Measurements from ENCODE around the gene EMILIN2.

DNA sequence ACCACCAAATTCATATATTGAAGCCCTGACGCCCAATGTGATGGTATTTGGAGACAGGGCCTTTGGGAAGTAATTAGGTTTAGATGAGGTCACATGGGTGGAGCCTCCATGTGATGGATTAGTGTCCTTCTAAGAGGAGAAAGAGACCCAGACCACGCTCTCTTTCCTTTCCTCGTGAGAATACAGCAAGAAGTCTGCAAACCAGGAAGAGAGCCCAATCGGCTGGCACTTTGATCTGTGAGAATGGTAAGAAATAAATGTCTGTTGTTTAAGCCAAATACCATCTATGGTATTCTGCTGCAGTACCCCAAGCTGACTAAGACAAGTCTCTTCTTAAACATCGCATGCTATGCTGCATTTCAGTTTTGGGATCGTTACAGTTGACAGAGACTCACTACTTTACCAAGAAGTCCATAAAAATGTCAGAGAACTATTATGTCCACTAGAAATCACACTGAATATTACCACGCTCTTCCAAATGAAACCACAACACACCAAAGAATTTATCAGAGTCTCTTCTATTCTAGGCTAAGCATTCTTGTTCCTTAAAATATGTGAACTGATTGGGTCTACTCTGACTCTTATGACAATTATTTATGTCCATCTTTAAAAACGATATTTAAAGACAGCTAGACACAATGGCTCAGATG lies 117.7 kb downstream of the EMILIN2 start:
- TF ChIP-seq, protein P1, sequence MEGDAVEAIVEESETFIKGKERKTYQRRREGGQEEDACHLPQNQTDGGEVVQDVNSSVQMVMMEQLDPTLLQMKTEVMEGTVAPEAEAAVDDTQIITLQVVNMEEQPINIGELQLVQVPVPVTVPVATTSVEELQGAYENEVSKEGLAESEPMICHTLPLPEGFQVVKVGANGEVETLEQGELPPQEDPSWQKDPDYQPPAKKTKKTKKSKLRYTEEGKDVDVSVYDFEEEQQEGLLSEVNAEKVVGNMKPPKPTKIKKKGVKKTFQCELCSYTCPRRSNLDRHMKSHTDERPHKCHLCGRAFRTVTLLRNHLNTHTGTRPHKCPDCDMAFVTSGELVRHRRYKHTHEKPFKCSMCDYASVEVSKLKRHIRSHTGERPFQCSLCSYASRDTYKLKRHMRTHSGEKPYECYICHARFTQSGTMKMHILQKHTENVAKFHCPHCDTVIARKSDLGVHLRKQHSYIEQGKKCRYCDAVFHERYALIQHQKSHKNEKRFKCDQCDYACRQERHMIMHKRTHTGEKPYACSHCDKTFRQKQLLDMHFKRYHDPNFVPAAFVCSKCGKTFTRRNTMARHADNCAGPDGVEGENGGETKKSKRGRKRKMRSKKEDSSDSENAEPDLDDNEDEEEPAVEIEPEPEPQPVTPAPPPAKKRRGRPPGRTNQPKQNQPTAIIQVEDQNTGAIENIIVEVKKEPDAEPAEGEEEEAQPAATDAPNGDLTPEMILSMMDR (conservative IDR thresholded peaks at IDR 0.05; ENCODE audit: low read length) = no peak
- TF ChIP-seq EZH2phosphoT487 (IDR thresholded peaks at IDR 0.05; ENCODE audit: borderline replicate concordance, low read depth, low read length) = no peak
